EH (cell line): Measurements from ENCODE around the gene KRT33A.
"Not testable (repeated sequence)": the region's sequence is repeated elsewhere in the genome, so short reads cannot be mapped to it uniquely, and the experiment has no call there.

ENCODE experiments used
- DNase-seq: peaks from one replicate; pipeline ENCODE4 v3.0.0-alpha.2; 2015; ENCODE audit warnings: low read depth

Gene KRT33A

DNA sequence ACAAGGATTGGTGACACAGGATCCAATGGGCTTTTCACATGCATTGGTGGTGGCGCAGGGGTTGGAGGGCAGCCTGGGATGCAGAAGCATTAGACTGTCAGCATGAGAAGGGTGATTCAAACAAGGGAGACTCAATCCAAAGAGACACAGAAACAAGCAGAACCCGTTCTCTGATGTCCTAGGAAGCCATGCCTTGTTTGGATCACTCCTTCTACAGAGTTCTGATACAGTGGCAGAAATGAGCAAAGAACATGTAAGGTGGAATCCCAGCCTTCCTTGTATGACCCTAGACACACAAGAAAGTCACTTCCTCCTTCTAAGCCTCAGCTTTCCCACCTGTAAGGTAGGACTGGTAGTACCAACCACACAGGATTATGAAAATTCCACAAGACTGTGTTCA, 13.3 kb upstream of the KRT33A start:
- DNase-seq = no peak

DNA sequence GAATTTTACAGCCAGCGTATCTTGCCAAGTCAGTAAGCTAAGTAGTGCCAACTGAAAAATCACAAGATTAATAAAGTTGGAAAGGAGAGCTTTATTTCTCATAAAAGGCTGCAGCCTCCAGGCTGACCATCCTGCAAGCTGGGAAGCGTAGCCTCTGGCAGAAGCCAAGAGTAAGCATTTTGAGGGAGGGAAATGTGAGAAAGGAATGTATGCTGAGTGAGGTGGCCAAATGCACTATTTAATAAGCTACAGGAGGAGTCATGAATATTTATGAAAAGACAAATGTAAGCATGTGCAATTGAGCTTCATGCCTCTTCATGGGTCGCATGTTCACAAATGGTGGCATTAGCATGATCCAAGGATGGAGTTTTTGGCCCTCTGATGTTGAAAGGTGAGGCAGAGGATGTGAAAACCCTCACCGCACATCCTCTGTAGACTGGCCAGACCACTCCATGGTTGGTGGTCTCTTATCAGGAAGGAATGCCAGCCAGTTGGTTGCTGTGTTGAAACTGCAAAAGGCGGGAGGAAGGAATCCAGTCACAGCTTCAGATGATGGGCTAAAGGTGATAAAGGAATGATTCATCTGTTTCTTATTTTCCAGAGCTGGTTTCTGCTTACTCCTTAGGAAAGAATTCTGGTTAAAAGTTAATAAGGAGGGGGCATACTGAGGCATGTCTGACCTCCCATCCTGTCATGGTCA, 9.8 kb upstream of the KRT33A start:
- peak; percentile 87 for DNase-seq

DNA sequence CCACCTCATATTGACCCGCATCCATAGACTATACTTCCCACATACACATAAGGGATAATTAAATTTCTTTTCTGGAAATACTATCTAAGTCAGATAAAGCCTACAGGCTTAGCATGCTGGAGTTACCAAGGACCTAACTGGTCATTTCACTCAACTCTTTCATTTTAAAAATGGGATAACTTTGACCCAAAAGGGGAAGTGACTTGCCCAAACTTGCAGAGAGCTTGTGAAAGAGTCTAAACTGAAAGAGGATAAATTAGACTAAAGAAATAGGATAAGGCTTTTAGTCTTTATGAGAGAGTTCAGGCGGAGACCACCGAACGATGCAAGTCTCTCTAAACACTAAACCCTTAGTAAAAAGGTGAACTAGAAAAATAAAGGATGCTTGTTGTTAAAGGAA, 3.9 kb upstream of the KRT33A start:
- DNase-seq = no peak

DNA sequence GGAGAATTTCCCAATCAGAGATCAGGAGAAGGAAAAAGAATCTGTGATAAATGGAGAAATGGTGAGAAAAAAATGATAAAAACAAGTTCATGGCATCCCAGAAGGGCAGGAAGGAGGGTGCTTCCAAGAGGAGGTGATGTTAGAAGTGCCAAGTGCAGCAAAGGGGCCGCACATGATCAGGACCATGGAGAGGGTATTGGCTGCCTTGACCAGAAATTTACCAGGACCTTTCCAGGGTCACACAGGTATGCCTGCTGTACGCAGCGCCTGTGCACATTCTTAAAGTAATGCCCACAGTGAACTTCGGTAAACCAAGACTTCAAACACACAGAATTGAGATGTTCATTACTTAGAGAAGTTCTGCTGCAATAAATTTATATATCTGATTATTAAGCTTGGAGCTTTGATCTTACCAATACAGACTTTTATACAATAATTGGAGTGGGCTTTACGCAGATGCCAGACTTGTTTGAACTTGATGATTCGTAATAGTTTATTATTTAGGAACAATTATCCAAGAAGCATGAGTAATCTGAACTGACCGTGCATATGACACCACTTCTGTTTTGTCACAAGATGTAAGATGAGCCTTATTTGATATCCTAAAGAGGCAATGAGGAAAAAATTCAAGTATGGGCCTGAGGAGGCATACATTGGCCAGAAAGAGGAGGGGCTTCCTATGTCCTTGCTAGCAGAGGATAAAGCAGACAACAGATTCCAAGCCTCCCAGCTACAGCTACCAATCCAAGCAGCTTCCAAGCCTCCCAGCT, 2.2 kb upstream of the KRT33A start:
- DNase-seq = peak; percentile 27

DNA sequence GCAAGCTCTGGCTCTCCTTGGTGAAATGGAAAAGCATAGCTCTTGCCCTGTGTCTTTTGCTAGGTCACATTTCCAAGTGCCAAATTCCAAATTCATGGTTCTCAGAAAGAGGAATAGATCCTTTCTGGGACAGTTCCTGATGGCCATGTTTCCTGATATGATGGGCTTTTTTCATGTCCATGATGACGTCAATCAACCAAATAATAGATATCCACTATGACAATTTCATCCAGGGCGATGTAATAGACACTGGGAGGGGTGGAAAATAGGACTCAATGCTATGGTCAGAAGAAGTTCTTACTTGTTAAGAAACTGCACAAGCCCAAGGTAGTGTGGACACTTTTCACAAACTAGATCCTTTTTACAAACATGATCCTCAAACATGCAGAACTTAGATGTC, 549 bp upstream of the KRT33A start:
- no peak for DNase-seq

DNA sequence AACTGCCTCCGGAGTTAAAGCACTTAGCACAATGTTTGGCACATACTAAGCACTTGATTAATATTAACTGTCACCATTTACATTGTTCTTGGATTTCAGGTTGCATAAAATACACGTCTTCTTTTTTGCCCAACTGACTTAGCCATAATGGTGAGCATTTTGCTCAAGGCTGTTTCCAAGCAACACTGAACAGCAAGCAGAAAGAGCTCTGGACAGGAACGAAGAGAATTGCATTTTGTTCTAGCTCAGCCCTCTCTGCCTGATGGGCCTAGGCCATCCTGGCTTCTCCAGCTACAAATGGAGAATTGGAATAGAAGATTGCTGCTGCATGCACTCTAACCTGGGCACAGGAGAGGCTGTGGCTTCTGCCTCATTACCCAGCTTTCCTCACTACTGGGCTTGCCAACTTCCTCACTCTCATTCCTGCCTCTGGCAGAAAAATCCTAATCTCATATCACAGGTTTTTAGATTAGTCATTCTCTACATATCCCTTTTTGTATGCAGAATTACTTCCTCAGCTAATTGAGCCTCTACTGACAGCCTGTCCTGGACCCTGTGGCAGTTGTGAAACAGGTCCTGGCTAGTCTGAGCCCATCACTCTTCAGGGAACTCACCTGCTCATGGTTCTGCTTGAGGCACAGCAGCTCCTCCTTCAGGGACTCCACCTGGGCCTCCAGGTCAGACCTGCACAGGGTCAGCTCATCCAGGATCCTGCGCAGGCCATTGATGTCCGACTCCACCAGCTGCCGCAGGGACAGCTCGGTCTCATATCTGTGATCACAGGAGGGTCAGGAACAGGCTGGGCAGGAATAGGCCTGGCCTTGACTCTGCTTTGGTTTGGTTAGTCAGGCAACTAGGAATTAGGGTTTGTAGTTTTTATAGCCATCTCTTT, 2.5 kb downstream of the KRT33A start:
- no peak for DNase-seq

DNA sequence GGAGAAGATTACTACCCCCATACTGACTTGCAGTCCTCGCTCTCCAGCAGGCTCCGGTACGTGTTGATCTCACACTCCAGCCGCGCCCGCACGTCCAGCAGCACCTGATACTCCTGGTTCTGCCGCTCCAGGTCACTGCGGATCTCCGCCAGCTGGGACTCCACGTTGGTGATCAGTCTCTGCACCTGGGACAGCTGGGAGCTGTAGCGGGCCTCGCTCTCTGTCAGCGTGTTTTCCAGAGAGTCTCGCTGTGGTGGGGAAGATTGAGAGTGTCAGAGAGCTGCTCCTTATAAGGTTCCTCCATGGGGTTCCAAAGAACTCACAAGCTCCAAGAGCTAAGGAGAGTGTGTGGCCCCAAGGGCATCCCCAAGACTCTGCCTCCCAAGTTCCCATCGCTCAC, 4.2 kb downstream of the KRT33A start:
- DNase-seq = not testable (repeated sequence)

GRCh38 chr17:41345992-41346391, 4.6 kb downstream of the KRT33A start:
- no peak for DNase-seq

GRCh38 chr17:41343029-41343428, 7.6 kb downstream of the KRT33A start:
- no peak for DNase-seq

- no peak for DNase-seq
These were observed 9.4 kb downstream of the KRT33A start for GRCh38 chr17:41340934-41341861.

DNA sequence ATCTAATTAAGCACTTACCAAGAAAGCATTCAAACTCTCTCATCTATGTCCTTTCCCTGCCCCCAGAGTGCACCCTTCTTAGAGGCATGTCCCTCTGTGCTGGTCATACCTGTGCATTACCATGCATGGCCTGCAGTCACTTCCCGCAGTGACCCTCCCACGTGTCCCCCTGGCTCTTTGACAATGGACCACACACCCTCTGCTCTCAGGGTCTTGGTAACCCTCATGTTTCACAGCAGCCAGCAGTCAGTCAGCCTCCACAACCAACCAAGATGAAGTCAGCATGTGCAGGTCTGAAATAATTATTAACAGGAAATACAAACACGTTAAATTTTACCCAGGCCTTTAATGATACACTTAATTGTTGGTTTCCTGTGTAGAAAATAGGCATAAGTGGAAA, 10.1 kb downstream of the KRT33A start:
- no peak for DNase-seq

- DNase-seq = no peak
These were observed 11.0 kb downstream of the KRT33A start for GRCh38 chr17:41339571-41340172.

GRCh38 chr17:41338961-41339485, 11.6 kb downstream of the KRT33A start:
- DNase-seq = peak; percentile 22

- no peak for DNase-seq
These were observed 14.9 kb downstream of the KRT33A start for GRCh38 chr17:41335747-41336146.

DNA sequence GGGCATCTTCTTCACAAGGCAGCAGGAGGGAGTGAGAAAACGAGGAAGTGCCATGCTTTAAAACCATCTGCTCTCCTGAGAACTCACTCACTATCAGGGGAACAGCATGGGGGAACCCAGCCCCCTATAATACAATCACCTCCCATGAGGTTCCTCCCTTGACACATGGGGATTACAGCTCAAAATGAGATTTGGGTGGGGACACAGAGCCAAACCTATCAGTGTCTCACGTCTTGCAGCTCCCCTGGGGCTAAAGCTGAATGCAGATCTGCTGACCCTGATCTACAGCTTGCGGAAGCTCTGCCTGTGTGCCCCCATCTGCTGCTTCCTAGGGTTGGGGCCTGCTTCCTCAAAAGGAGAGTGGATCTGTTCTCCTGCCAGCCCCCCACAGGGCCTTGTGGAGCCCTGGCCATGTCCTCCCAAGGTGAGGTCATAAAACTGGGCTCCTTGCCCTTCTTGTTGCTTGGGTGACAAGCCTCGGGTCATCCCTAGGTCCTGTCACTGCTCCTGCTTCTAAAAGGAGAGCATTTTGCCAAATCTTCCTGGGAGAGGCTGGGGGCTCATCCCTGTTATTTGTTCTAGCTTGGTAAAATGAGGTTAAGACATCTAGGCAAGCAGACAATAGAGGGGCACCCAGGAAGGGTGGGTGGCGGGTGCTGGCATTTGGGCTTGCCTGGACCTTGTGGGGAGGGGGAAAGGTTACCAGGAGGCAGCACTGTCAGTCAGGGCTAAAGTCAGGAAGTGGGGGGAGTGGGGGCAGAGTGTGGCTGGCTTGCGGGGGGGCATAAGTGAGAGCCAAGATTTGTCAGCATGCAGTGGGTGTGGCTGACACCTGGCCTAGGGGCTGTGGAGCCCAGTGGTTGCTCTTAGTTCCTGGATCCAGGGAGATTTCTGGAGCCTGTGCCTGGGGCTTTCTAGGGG, 16.0 kb downstream of the KRT33A start:
- no peak for DNase-seq

DNA sequence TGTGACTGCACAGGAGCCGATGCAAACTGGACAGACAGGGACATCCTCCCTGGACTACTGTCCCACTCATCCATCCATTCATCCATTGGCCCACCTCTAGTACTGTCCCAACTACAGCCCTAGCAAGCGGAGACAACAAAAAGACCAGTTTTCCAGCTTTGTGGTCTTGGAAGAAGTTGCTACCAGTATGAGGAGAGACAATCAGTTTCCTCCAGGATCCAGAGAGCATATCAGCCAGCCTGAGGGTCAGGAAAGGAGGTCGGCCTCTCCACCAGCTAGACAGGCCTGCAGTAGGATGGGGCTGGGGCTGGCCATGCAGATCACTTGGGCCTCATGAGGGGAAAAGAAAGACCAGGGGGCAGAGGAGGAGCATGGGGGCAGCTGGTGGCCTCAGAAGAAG, 16.8 kb downstream of the KRT33A start:
- no peak for DNase-seq

GRCh38 chr17:41333098-41333497, 17.5 kb downstream of the KRT33A start:
- DNase-seq = no peak

DNA sequence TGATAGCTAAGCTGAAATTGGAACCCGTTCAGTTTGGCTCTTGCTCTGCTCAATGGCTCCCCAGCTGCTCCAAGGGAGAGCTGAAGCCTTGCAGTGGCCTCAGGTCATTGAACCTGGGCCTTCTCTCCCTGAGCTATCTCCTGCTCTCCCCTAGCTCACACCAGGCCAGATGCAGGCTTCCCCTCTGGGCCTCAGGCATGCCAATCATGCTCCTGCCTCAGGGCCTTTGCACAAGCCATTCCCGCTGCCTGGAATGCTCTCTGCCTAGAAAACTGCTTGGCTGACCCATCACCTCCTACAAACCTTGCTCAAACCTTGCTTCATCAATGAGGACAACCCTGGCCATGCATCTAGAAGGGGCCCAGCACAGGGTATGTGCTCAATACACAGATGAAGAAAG, 18.4 kb downstream of the KRT33A start:
- no peak for DNase-seq

DNA sequence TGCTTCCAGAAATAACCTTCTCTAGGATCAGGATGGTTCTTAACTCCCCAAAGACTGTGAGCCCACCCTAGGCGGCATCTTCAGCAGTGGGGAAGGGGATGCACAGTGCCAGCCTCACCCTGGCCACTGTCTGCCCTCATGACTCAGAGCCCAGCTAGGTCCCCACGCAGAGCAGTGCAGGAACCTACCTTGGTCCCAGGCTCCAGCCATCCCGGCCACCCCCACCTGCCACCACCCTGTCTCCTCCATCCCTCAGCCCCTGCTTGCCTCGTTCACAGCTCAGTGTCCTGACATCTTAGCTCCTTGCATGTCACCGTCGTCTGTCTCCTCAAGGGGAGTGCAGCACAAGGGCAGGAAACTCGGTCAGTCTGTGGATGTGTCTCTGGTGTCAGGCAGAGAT, 19.0 kb downstream of the KRT33A start:
- DNase-seq = no peak
